HepG2 (cell line): ENCODE data around the gene POLR3H.

Experiments used
- CEBPB ChIP-seq: IDR thresholded peaks from 2 replicates; pipeline ENCODE4 v1.6.1; 2011; ENCODE audit warnings: low read depth, low read length, improper control_type of control experiment, borderline replicate concordance
- HCFC1 ChIP-seq: fragments of 150-350 bp; IDR thresholded peaks from 2 replicates; pipeline ENCODE4 v1.6.1; 2014; ENCODE audit warnings: low read depth, low read length
- NR2C2 ChIP-seq: sonication (generic); formaldehyde crosslinking; IDR thresholded peaks from 2 replicates; pipeline ENCODE4 v1.4.0; 2020; ENCODE audit warnings: missing genetic modification reagents, mild to moderate bottlenecking, moderate library complexity, borderline replicate concordance
- REST ChIP-seq, 2 experiments: IDR thresholded peaks; 2 replicates each; pipeline ENCODE4 v1.6.1; 2011 to 2012; ENCODE audit warnings: low read length in 2 of 2, borderline replicate concordance in 1 of 2, low read depth in 1 of 2, mild to moderate bottlenecking in 1 of 2, moderate library complexity in 1 of 2
- RFX5 ChIP-seq: IDR thresholded peaks from 2 replicates; pipeline ENCODE4 v1.6.1; 2011; ENCODE audit warnings: low read depth, low read length, improper control_type of control experiment
- SMC3 ChIP-seq: IDR thresholded peaks from 2 replicates; pipeline ENCODE4 v1.6.1; 2011; ENCODE audit warnings: low read length, improper control_type of control experiment
- SSRP1 ChIP-seq: IDR thresholded peaks from 2 replicates; pipeline ENCODE4 v1.6.1; 2016; ENCODE audit warnings: control low read depth
- TCF7L2 ChIP-seq: IDR thresholded peaks from 2 replicates; pipeline ENCODE4 v1.6.1; 2011; ENCODE audit warnings: mild to moderate bottlenecking, low read depth, low read length, moderate library complexity
- THAP11 ChIP-seq: IDR thresholded peaks from 2 replicates; pipeline ENCODE4 v1.6.1; 2016; ENCODE audit warnings: missing biosample characterization, missing genetic modification reagents
- ZFP36 ChIP-seq: fragments of 150-350 bp; IDR thresholded peaks from 2 replicates; pipeline ENCODE4 v1.6.1; 2018; ENCODE audit warnings: borderline replicate concordance, low read length, low read depth; ENCODE audit not compliant: partially characterized antibody
- ZNF335 ChIP-seq: sonication (generic); formaldehyde crosslinking; IDR thresholded peaks from 2 replicates; pipeline ENCODE4 v1.4.0; 2020; ENCODE audit warnings: missing genetic modification reagents
- ZNF749 ChIP-seq: sonication (generic); formaldehyde crosslinking; IDR thresholded peaks from 2 replicates; pipeline ENCODE4 v1.8.0; 2022; ENCODE audit warnings: mild to moderate bottlenecking, missing genetic modification reagents, moderate library complexity, borderline replicate concordance
- TF ChIP-seq, protein P1 (sequence below): sonication (generic); formaldehyde crosslinking; IDR thresholded peaks from 2 replicates; pipeline ENCODE4 v1.9.0; 2021; ENCODE audit warnings: mild to moderate bottlenecking, missing genetic modification reagents
- TF ChIP-seq, protein P2 (sequence below): IDR thresholded peaks from 2 replicates; pipeline ENCODE4 v1.6.1; 2016; ENCODE audit warnings: control low read depth

- TF ChIP-seq SSRP1 (CRISPR knock-in tag): no peak
- TF ChIP-seq NR2C2: no peak
- TF ChIP-seq SMC3: no peak
- no peak for TF ChIP-seq REST (IDR thresholded peaks at IDR 0.05; ENCODE audit: borderline replicate concordance in 1 of 2, low read depth in 1 of 2, low read length in 2 of 2)
- no peak for TF ChIP-seq THAP11
- TF ChIP-seq ZNF335 (CRISPR knock-in tag): no peak
- no peak for TF ChIP-seq RFX5
- TF ChIP-seq ZNF749 (CRISPR knock-in tag): no peak
- no peak for TF ChIP-seq TCF7L2
- TF ChIP-seq HCFC1: no peak
- TF ChIP-seq, protein P1, sequence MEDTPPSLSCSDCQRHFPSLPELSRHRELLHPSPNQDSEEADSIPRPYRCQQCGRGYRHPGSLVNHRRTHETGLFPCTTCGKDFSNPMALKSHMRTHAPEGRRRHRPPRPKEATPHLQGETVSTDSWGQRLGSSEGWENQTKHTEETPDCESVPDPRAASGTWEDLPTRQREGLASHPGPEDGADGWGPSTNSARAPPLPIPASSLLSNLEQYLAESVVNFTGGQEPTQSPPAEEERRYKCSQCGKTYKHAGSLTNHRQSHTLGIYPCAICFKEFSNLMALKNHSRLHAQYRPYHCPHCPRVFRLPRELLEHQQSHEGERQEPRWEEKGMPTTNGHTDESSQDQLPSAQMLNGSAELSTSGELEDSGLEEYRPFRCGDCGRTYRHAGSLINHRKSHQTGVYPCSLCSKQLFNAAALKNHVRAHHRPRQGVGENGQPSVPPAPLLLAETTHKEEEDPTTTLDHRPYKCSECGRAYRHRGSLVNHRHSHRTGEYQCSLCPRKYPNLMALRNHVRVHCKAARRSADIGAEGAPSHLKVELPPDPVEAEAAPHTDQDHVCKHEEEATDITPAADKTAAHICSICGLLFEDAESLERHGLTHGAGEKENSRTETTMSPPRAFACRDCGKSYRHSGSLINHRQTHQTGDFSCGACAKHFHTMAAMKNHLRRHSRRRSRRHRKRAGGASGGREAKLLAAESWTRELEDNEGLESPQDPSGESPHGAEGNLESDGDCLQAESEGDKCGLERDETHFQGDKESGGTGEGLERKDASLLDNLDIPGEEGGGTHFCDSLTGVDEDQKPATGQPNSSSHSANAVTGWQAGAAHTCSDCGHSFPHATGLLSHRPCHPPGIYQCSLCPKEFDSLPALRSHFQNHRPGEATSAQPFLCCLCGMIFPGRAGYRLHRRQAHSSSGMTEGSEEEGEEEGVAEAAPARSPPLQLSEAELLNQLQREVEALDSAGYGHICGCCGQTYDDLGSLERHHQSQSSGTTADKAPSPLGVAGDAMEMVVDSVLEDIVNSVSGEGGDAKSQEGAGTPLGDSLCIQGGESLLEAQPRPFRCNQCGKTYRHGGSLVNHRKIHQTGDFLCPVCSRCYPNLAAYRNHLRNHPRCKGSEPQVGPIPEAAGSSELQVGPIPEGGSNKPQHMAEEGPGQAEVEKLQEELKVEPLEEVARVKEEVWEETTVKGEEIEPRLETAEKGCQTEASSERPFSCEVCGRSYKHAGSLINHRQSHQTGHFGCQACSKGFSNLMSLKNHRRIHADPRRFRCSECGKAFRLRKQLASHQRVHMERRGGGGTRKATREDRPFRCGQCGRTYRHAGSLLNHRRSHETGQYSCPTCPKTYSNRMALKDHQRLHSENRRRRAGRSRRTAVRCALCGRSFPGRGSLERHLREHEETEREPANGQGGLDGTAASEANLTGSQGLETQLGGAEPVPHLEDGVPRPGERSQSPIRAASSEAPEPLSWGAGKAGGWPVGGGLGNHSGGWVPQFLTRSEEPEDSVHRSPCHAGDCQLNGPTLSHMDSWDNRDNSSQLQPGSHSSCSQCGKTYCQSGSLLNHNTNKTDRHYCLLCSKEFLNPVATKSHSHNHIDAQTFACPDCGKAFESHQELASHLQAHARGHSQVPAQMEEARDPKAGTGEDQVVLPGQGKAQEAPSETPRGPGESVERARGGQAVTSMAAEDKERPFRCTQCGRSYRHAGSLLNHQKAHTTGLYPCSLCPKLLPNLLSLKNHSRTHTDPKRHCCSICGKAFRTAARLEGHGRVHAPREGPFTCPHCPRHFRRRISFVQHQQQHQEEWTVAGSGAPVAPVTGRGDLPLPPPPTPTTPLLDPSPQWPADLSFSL (CRISPR knock-in tag): no peak
- TF ChIP-seq, protein P2, sequence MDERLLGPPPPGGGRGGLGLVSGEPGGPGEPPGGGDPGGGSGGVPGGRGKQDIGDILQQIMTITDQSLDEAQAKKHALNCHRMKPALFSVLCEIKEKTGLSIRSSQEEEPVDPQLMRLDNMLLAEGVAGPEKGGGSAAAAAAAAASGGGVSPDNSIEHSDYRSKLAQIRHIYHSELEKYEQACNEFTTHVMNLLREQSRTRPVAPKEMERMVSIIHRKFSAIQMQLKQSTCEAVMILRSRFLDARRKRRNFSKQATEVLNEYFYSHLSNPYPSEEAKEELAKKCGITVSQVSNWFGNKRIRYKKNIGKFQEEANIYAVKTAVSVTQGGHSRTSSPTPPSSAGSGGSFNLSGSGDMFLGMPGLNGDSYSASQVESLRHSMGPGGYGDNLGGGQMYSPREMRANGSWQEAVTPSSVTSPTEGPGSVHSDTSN (CRISPR knock-in tag): no peak
- TF ChIP-seq CEBPB: no peak
- TF ChIP-seq ZFP36: no peak
Measured at GRCh38 chr22:41487037-41487935, 57.0 kb downstream of the POLR3H start.
